GM10847 (cell line): ENCODE data around the gene HSFX3.

Source experiments
- POLR2A ChIP-seq: IDR thresholded peaks from 2 replicates; pipeline ENCODE4 v1.6.1; 2011; ENCODE audit not compliant: insufficient read length; ENCODE audit errors: extremely low read depth

Gene HSFX3

DNA sequence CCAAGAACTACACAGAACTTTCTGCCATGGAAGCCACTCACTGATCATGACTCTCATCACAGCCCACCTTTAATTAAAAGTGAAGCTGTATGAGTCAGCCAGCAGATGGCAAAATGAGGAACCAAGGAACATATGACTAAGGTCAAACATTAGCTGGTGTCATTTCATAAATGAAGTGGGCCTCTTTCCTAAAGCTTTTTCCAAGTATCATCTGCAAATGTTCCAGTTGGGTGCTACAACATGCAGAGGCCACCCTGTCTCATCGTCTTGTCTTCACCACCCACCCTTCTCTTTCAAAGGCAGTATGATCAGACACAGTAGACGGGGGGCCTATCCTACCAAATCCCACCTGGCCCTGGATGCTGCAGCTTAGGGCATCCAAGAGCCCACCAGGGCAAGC is 18.1 kb downstream of the HSFX3 start:
- TF ChIP-seq POLR2A = no peak

DNA sequence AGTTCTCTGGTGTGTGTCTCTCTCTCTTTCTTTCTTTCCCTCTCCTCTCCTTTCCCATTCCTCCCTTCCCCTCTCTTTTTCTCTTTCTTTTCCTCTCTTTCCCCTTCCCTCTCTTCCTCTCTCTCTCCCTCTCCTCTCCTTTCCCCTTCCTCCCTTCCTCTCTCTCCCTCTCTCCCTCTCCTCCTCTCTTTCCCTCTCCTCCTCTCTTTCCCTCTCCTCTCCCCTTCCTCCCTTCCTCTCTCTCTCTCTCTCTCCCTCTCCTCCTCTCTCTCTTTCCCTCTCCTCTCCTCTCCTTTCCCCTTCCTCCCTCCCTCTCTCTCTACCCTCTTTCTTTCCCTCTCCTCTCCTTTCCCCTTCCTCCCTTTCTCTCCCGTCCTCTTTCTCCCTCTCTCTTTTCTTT is 21.3 kb downstream of the HSFX3 start:
- no peak for TF ChIP-seq POLR2A

DNA sequence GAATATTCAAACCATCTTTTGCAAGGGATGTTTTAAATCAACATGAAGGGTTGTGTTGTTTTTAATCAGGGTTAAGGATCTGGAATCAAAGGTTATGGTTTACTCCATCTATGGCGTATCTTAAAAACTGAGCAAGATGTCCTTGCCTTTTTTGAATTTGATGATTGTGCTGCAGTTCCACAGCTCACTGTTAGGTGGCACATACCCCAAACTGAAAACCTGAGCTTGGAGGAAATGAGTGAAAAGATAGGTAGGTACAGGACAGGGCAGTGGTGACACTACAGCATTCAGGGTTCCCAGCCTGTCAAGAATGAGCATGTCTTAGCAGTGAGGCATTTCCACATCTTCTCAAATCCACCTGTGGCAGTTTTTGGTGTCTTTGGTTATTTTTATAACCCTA is 22.0 kb downstream of the HSFX3 start:
- no peak for TF ChIP-seq POLR2A

DNA sequence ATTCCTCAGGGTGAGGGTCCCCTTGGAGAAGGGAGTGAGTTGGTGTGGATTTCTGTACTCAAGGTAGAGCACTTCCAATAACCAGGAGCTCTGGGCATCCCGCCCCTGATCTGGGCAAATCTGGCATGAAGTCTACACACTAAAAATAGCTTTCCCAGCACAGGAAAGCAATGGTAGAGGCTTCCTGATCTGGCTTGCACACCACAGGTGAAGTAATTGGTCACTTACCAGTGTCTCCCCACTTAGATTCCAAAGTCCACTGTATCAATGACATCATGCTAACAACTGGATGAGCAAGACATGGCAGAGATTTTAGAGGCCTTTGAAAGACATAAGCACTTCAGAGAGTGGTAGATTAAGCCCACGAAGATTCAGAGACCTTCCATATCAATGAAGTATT is 26.8 kb downstream of the HSFX3 start:
- no peak for TF ChIP-seq POLR2A

DNA sequence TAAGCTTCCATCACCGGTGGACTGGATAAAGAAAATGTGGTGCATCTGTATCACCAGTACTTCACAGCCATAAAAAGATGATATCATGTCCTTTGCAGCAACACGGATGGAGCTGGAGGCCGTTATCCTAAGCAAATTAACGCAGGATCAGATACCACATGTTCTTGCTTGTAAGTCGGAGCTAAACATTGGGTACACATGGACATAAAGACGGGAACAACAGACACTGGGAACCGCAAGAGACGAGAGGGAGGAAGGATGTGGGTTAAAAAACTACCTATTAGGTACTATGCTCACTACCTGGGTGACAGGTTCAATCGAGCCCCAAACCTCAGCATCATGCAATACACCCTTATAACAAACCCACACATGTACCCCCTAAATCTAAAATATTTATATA is 28.3 kb downstream of the HSFX3 start:
- no peak for TF ChIP-seq POLR2A

DNA sequence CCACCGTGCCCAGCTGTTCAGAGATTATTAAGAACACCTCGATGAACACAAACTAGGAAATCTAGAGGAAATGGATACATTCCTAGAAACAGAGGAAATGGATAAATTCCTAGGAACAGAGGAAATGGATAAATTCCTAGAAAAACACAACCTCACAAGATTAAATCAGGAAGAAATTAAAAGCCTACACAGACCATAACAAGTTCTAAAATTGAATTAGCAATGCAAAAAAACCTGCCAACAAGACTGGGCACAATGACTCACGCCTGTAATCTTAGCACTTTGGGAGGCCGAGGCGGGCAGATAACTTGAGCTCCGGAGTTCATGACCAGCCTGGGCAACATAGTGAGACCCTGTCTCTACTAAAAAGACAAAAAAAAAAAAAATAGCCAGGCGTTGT is 31.5 kb downstream of the HSFX3 start:
- TF ChIP-seq POLR2A = no peak

DNA sequence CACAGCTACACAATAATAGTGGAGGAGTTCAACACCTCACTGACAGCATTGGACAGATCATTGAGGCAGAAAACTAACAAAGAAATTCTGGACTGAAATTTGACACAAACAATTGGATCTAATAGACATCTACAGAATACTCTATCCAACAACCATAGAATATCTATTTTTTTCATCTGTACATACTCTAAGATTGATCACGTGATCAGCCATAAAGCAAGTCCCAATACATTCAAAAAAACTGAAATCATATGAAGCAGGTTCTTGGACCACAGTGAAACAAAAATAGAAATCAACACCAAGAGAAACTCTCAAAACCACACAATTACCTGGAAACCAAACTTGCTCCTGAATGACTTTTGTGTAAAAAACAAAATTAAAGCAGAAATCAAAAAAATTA is 32.4 kb downstream of the HSFX3 start:
- no peak for TF ChIP-seq POLR2A

DNA sequence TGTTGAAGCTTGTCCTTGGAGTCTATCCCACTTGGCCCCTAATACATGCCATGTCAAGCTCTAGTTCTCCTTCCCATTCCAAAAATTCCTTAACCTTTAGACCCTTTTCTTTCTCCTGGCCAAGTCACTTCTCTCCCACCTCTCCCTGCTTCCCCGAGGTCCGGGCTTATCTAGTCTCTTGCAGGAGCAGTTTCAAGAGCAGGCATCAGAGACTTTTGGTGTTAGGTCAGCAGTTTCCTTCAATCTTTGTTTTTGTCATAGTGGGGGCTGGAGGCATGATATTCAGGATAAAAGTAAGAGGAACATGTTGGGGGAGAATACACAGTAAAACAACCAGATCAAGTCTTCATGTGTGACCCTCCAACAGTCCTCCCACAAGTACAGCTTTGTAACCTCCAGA is 33.1 kb downstream of the HSFX3 start:
- no peak for TF ChIP-seq POLR2A

DNA sequence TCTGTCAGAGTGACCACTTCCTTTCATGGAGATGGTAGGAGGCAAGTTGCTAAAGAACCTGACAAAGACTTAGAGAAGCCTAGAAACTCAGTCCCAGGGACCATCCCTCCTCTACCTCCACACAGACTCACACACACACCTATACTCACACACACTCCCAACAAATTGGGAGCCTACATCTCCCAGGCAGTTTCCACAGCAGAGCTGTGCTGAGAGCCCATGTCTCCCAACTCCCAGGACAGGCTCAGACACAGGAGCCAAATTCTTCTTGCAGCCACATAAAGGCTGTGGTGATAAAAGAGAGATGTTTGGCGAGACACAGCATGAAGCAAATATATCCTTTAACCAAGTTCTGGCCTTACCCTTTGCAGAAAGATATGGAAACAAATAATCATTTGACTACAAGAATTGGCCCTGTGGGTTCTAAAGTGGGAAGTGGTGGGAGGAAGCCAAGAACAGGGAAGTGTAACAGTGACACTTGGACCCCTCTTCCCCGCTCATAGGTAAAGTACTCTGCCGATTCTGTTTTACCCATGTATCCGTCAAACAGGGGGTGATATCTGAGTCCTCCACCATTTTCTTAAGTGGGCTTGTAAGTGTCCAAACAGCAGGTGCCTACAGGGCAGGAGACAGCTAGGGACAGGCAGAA is 33.6 kb downstream of the HSFX3 start:
- TF ChIP-seq POLR2A = no peak

DNA sequence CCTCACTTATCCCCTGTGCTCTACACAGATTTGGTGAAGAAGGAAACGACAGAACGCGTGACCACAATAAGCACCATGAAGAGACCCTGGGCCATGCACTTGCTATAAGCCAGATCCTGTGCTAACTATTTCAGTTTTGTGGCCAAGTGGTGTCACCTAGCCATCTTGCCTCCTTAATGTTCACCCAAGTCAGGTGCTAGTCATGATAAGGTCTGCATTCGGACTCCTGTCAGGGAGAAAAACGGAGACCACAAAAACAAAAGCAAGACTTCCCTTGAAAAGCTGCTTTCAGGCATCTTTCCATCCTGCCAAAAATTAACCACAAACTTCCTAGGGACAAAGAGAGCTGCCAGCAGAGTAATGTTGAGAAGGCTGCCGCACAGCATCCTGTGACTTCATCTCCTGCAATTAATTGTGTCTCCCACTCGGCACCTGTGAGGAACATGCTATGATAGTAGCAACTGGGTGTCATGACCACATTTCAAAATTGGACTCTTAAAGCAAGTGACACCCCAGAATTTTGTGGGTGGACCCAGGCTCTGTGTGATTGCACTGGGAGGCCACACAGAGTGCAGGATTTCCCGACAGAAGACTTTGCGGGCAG is 35.8 kb downstream of the HSFX3 start:
- no peak for TF ChIP-seq POLR2A

DNA sequence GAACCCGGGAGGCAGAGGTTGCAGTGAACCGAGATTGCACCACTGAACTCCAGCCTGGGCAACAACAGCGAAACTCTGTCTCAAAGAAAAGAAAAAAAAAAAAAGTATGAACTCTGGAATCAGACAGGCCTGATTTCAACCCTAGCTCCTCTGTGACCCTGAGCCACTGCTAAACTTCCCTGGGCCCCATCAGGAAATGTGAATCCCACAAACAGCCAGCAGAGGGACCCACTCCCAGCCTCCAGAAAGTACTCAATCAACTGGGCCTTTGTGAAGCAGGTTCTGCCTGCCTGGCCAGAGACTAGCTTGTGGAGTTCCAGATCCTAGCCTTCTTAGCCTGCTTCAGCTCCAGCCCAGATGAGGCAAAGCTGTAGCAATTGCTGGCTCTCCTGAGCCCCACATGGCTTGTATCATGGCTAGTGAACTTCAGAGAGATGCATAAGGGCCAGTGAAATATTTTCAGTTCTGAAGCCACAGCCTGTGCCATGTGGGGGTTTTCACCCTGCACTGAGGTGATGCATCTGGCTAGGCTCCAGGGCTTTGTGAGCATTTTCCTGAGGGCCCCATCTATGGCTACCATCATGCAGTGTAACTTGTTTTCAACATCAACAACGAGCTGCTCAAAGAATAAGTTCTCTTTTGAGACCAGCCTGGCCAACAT is 37.4 kb downstream of the HSFX3 start:
- no peak for TF ChIP-seq POLR2A

DNA sequence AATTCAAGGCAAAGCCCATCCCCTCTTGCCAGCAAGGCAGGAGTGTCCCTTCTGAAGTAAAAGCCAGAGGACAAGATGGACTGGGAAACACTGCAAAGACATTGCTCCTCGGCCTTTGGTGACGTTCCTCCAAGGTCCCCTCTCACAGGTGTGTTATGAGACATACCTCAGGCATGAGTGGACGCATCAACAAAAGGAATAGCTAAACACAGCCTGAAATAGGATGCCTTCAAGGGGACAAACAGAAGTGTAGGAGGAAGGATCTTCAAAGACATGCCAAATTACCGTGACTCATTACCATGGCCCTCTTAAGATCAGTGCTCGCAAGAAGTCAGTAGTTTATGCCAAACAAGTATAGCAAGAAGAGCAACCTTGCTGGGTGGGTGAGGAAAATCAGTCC is 38.6 kb downstream of the HSFX3 start:
- TF ChIP-seq POLR2A = no peak

DNA sequence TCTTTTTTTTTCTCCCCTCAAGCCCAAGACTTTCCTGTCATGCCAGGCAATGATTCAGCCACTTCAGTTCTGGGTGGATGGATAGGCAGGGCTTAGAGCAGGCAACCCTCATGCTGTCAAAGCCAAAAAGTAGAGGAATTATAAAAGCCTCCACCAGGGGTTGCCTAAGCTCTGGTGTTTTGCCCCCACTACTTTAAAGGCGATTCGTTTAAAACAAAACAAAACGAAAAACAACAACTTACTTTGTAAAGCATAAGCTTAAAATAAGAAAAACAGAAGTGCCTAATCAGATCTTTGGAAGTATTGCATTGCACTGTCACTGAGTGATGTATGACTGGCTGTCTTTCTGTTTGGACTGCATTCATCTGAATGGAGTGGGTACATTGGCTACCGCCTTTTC is 39.3 kb downstream of the HSFX3 start:
- no peak for TF ChIP-seq POLR2A

DNA sequence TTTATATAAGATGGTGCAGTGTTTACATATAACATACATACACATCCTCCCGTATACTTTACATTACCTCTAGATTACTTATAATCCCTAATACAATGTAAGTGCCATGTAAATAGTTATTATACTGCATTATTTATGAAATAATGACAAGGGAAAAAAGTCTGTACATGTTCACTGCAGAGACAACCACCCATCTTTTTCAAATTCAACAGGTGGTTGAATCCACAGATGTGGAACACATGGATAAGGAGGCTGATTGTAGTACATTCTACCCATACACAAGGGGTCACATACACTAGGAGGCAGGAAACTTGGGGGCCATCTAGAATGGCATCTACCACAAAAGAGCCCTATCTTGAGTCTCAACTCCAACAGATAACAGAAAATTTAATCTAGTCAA is 41.3 kb downstream of the HSFX3 start:
- TF ChIP-seq POLR2A = no peak

DNA sequence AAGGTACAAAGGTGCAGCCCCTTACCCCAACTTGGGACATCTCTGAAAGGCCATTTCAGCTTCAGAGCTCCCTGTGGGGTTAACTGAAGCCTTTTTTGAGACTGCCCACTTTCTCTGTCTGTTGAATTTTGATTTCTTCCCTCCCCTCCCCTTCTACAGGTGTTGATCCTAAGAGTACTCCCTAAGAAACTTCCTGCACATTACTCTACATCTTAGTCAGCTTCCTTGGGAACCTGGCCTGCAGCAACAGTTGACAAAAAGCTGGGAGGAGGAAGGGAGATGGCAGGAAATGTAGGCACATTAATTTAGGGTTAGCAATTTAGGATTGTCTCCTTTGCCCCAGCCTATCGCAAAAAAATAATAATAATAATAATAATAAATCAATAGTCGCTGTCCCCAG is 43.4 kb downstream of the HSFX3 start:
- no peak for TF ChIP-seq POLR2A

DNA sequence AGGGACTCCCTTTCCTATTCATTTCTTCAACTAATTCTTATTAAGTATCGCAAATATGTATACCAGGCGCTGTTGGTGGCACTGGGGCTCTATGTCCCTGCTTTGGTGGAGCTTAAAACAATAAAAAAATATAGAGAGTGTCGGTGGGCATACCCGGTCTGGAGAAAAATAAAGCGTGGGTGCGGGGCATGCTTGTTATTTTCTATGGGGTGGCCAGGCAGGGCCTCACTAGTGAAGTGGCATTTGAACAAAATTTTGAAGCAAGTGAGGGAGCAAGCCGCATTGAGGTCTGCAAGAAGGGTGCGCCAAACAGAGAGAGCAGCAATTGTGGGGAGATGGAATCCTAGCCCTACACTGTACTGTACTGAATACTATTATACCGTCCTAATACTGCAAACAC is 44.1 kb downstream of the HSFX3 start:
- TF ChIP-seq POLR2A = no peak
